SH-SY5Y (cell line): ENCODE data around the gene FMO2.

ENCODE experiments used
- GATA2 ChIP-seq: IDR thresholded peaks from 2 replicates; pipeline ENCODE4 v1.6.1; 2011; ENCODE audit warnings: mild to moderate bottlenecking, low read depth, low read length
- GATA3 ChIP-seq: IDR thresholded peaks from 2 replicates; pipeline ENCODE4 v1.6.1; 2011; ENCODE audit warnings: low read depth, mild to moderate bottlenecking, low read length, moderate library complexity

DNA sequence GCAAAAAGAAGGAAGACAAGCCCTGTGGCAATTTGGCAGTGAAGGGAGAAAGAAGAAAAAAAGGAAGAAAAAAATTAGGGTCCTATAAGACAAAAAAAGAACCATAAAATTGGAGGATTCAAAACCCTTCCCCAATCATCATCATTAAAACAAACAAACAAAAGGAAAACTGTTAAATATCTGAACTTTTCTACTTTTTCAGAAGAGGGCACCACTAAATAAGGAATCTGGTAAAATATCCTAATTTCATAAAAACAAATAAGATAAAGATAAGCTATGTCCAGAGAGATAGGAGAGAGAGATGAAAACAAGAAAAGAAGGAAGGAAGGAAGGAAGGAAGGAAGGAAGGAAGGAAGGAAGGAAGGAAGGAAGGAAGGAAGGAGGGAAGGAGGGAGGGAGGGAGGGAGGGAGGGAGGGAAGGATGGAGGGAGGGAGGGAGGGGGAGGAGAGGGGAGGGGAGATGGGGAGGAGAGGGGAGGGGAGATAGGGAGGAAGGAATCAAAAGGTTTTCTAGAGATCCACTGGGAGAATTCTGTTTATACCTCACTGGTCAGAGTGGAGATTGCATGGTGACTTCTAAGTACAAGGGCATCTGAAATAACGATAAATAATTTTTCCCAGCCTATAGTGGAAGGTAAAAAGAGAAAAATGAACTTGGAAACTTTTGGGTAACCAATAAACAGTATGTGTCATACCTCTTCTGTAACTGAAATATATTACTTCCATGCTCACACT, 10.4 kb upstream of the FMO2 start:
- TF ChIP-seq GATA3 (no peak), GATA2 (no peak)
